Inferior parietal cortex (tissue), 1 donor: Measurements from ENCODE around the gene JAG2.

ENCODE experiments used
- DNase-seq: peaks from one replicate; pipeline ENCODE4 v3.0.0-alpha.2; 2016; ENCODE audit errors: extremely low spot score

The JAG2 gene

DNA sequence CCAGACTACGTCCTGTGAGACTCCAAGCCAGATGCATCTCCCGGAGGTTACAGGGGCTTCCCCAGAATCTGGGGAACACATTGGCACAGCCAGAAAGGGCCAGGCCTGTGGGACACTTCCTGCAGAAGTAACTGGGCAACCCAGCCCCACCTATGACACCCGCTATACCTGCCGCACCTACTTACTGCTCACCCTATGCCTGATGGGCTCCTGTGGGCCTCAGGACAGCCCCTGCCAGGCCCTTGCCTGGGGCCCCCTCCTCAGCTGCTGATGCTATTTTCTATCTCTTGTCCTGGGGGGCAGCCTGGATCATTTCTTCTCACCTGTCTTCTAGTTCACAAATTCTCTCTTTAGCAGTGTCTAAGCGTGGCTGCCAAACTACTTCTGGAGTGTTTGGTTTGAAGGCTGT lies 28.7 kb downstream of the JAG2 start:
- no peak for DNase-seq

GRCh38 chr14:105139212-105139825 lies 29.3 kb downstream of the JAG2 start:
- no peak for DNase-seq

DNA sequence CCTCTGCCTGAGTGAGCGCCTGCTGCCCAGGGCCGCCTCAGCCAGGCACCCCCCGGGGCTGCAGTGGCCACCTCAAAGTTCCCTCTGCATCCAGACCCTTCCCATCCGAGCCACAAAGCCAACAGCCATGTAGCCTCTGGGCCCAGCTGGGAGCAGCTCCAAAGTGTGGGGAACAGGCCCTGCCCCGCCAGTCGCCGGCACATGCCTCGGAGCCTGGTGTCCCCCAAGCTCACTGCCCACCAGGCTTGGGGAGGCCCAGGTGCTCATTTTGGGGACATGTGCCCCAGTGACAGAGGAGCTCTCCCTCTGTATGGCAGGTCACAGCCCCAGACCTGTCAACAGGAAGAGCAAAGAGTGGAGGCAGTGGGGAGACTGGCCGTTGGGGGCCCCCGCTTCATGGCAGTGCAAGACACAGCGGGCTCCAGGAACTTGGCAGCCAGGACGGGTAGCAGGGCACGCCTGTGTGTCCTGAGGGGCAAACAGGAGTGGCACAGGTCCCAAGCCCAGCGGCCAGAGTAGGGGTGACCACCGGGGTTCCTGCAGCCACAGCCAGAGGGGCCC lies 29.9 kb downstream of the JAG2 start:
- DNase-seq: no peak

DNA sequence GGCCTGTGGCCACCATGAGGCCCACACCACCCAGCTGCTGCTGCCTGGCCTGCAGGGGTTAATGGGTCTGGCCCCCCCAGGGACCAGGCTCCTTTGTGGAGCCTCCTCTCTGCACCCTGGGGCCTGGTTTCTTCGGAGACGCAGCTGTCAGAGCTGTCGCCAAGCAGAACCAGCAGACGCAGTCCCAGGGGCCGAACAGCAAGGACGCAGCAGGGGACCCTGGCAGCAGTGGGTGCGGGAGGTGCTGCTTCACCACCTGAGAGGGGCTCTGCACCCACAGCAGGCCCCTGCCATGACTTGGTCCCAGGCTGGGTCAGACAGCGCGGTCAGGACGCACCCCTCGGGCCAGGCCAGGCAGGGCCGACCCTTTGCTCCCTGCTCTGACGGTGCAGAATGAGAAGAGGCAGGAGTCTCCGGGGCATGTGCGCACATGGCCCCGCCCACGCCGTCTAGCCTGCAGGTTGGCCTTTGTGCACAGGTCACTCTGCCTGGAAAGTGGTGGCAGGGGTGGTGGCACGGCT lies 30.5 kb downstream of the JAG2 start:
- DNase-seq: no peak

DNA sequence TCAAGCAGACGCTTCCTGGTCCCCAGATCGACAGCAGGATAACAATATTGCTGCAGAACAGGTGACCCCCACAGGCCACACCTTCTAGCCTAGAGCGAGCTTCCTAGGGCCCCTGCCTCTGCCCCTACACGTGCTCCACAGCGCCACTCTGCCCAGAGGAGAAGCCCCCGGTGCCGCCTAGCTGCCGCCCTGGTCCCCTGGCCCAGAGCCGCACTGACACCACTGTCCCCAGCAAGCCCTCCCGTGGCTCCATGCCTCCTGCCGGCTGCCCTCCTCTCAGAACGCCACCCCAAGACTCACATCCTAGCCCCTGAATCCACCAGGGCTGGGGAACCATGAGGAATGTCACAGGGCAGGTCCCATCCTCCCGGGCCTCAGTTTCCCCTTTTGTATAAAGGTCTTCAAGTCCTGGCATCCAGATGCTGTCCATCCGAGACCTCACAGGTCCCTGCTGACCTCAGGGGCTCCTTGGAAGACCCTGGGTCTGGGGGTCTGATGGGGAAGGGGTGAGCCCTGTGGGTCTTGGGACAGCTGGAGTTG lies 31.0 kb downstream of the JAG2 start:
- DNase-seq: no peak

GRCh38 chr14:105136401-105137322 lies 31.9 kb downstream of the JAG2 start:
- DNase-seq: no peak

DNA sequence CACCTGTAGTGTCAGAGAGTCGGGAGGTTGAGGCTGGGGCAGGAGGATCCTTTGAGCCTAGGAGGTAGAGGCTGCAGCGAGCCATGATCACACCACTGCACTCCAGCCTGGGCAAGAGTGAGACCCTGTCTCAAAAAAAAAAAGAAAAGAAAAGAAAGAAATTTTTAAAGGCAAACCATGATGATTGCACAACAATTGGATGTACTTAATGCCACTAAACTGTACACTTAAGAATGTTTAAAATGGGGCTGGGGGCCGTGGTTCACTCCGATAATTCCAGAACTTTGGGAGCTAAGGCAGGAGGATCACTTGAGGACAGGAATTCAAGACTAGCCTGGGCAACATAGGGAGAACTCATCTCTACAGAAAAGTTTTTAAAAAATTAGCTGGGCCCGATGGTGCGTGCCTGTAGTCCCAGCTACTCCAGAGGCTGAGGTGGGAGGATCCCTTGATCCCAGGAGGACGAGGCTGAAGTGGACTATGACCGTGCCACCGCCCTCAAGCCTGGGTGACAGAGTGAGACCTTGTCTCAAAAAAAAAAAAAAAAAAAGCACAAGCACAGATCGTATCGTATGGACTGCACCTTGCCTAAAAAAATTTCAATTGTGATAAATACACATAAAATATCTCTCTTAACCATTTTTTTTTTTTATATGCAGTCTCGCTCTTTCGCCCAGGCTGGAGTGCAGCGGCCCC lies 32.7 kb downstream of the JAG2 start:
- no peak for DNase-seq

- no peak for DNase-seq
These were observed 35.5 kb downstream of the JAG2 start for GRCh38 chr14:105132921-105133654.

DNA sequence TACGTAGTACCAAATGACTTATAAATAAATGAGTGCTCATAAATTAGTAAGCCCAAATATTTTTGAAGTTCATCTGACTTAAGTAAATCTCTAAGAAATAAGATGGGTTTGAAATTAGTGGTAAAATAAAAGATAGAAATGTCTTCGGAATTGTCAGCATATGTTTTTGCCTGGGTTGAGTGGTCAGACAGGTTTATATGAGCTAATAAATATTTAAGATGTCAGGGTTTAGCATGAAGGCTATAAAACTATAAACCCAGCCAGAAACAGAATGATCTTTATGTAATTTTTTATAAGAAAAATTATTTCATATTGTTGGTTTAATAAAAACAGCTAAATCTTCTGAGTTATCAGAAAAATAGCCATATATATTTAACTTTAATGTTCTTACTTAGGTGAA lies 37.3 kb downstream of the JAG2 start:
- DNase-seq: no peak

DNA sequence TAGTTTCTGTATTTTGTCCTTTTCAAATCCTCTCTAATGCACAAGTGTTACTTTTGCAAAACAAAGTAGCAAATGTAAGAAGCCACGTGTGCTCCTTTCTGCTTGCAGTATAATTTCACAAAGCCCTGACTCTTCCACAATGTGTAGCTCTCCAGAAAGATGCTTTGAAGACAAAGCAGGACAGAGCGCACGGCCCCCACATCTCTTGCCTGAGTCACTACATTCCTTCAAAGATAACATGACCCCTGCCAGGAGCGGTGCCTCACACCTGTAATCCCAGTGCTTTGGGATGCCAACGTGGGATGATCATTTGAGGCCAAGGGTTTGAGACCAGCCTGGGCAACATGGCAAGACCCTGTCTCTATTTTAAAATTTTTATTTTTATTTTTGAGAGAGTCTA lies 40.5 kb downstream of the JAG2 start:
- DNase-seq: no peak

DNA sequence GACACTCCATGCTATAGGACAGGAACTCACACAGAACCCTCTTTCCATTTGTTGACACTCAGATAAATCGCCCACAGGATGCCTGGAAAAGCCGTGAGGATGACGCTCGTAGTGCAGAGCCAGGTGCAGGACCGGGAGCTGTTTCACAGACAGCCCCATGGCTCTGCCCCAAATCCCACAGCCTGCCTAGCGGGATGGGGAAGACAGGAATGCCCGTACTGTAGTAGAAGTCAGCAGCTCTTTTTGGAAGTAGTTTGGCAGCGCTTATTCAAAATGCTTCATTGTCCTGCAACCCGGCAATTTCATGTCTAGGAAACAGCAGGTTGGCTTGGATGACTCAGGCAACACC lies 41.6 kb downstream of the JAG2 start:
- no peak for DNase-seq

DNA sequence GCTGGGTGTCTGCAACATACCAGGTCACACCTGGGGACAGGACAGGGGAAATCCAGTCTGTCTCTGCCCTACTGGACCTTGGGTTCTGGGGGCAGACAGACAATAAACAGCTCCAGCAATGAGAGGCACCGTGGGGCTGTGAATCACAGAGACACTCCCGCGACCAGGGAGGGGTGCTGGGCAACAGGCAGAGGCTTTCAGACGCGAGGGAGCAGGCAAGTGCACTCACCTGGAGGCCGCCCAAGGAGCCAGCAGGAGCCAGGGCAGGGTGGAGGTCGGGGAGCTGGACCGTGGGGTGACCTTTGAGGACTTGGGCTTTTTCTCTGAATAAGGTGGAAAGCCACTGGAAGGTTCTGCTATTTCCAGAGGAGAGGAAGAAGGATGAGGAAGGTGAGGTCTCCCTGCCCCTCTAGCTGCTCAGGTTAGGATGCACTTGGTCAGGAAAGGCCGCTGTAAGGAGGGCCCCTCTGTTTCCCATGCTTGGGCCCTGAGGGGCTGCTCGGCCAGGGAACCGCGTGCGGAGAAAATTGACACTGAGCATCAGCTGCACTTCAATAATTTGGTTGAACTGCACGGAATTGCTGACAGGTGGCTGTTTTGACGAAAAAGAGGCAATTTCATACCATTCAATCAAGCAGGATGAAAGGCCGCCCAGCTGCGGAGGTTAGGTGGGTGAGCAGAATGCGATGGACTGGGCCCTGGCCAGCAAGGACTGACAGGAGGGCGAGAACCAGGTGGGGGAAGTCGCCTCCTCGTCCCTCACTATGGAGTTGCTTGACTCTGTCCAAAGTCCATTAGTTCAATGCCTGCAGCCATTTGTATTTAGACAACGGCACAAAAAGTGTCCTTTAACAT lies 42.2 kb downstream of the JAG2 start:
- DNase-seq: no peak

GRCh38 chr14:105124823-105125222 lies 43.8 kb downstream of the JAG2 start:
- no peak for DNase-seq

GRCh38 chr14:105123981-105124765 lies 44.4 kb downstream of the JAG2 start:
- DNase-seq: no peak

DNA sequence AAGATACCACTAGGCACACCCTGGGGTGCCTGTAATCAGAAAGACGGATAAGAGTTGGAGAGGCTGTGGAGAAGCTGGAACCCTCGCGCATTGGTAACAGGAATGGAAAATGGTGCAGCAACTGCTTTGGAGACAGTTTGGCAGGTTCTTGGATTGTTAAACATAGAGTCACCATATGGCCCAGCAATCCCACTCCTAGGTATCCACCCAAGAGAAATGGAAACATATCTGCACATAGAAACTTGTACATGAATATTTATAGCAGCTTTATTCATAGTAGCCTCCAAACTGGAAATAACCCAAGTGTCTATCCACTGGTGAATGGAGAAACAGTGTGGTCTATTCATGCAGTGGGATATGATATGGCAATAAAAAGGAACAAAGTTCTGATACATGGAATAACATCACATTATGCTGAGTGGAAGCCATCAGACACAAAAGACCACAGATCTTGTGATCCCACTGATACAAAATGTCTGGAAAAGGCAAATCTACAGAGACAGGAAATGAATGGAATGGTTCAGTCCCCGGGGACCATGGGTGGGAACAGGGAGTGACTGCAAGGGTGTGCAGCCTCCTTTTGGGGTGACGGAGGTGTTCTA lies 45.4 kb downstream of the JAG2 start:
- peak; percentile 31 for DNase-seq

GRCh38 chr14:105120056-105120455 lies 48.5 kb downstream of the JAG2 start:
- DNase-seq: no peak

DNA sequence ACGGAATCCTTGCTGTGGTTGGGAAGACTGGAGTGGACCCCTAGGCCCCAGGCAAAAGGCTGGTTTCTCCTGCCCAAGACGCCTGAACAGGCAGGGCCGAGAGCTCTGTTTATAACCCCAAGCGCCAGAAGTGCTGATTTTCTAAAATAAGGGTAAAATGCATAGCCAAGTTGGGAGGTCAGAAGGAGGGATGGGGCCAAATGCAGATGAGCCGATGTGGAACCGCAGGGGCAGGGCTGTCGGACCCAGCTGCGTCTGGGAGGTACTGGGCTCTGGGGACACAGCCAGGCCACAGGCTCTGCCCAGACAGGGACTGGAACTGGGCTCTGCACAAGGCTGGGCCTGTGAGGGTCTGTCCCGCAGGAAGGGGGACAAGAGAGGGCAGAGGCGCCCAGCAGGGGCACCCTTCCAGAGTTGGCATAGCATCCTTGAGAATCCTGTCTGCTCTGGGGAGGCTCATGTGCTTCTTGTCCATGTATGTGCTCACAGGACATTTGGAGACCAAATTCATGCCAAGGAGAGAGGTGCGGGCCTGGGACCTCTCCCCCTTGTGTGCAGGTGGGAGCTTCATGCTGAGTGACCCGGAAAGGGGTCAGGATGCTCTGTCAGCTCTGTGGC lies 49.1 kb downstream of the JAG2 start:
- DNase-seq: no peak

GRCh38 chr14:105118646-105119407 lies 49.7 kb downstream of the JAG2 start:
- no peak for DNase-seq
